Naive thymus-derived CD4-positive, alpha-beta T cell (primary cell): ENCODE results near the gene HLA-E. TPM values are rescaled to one million over a fixed set of nuclear protein-coding genes. Genes with fewer than 3 reads are reported as not detected.

Experiments
- ATAC-seq: fragments of 150-1000 bp; cut with Tn5 transposase; 2 replicates; pipeline ENCODE4 v1.10.0; 2021; ENCODE audit warnings: mild to moderate bottlenecking, moderate library complexity
- CTCF ChIA-PET: fragments of 350-600 bp; sonication (Branson Sonifier 250); formaldehyde crosslinking; loops from one replicate; lab custom pipeline; 2021; ENCODE audit warnings: antibody characterized with exemption; lab: Charles Lee
- POLR2A ChIA-PET: fragments of 350-600 bp; sonication (Branson Sonifier 250); formaldehyde crosslinking; loops from one replicate; lab custom pipeline; 2021; ENCODE audit warnings: antibody characterized with exemption, inconsistent platforms; lab: Charles Lee
- DNase-seq, 9 donors: peaks; one replicate each; pipeline versions ENCODE4 v3.0.0 to v3.0.0-alpha.2; 2020 to 2022; ENCODE audit warnings: mixed read lengths in 1 of 9
- H3K27ac ChIP-seq: one replicate; pipeline ENCODE4 v1.7.0; 2013; ENCODE audit warnings: mild to moderate bottlenecking, low read depth, low read length, moderate library complexity
- H3K27me3 ChIP-seq, 2 donors: one replicate each; pipeline ENCODE4 v1.7.0; 2013; ENCODE audit warnings: low read length in 2 of 2, mild to moderate bottlenecking in 2 of 2, moderate library complexity in 2 of 2; ENCODE audit not compliant: control insufficient read depth in 2 of 2, insufficient read depth in 2 of 2
- H3K36me3 ChIP-seq, 3 experiments: 1 replicate in 2 of 3; 2 replicates in 1 of 3; pipeline ENCODE4 v1.7.0; 2013; ENCODE audit warnings: low read length in 3 of 3, mild to moderate bottlenecking in 3 of 3, moderate library complexity in 1 of 3; ENCODE audit not compliant: insufficient read depth in 3 of 3, control insufficient read depth in 2 of 3
- H3K4me1 ChIP-seq, 2 donors: one replicate each; pipeline ENCODE4 v1.7.0; 2013; ENCODE audit warnings: low read length in 2 of 2, mild to moderate bottlenecking in 2 of 2, moderate library complexity in 1 of 2; ENCODE audit not compliant: control insufficient read depth in 2 of 2, insufficient read depth in 2 of 2
- H3K4me3 ChIP-seq: 2 replicates; pipeline ENCODE4 v1.7.0; 2013; ENCODE audit warnings: mild to moderate bottlenecking, low read length
- H3K9me3 ChIP-seq, 3 experiments: 1 replicate in 2 of 3; 2 replicates in 1 of 3; pipeline ENCODE4 v1.7.0; 2013; ENCODE audit warnings: low read length in 3 of 3; ENCODE audit not compliant: control insufficient read depth in 2 of 3
- H3K27ac Mint-ChIP-seq, 9 donors: one replicate each; pipeline ENCODE4 v1.8.0; 2020 to 2022; ENCODE audit warnings: mixed read lengths in 9 of 9, mild to moderate bottlenecking in 8 of 9, moderate library complexity in 5 of 9, inconsistent platforms in 2 of 9
- H3K27me3 Mint-ChIP-seq, 5 donors: one replicate each; pipeline ENCODE4 v1.8.0; 2021 to 2022; ENCODE audit warnings: mixed read lengths in 5 of 5, mild to moderate bottlenecking in 1 of 5
- H3K36me3 Mint-ChIP-seq, 5 donors: one replicate each; pipeline ENCODE4 v1.8.0; 2020 to 2022; ENCODE audit warnings: mixed read lengths in 5 of 5, mild to moderate bottlenecking in 3 of 5, inconsistent platforms in 1 of 5
- H3K4me1 Mint-ChIP-seq, 7 donors: one replicate each; pipeline ENCODE4 v1.8.0; 2020 to 2022; ENCODE audit warnings: mixed read lengths in 7 of 7, mild to moderate bottlenecking in 3 of 7, inconsistent platforms in 1 of 7
- H3K4me3 Mint-ChIP-seq, 10 donors: one replicate each; pipeline ENCODE4 v1.8.0; 2020 to 2022; ENCODE audit warnings: mild to moderate bottlenecking in 10 of 10, mixed read lengths in 10 of 10, moderate library complexity in 6 of 10, inconsistent platforms in 2 of 10
- H3K9me3 Mint-ChIP-seq, 11 donors: one replicate each; pipeline ENCODE4 v1.8.0; 2020 to 2022; ENCODE audit warnings: mixed read lengths in 11 of 11, mild to moderate bottlenecking in 4 of 11, inconsistent platforms in 1 of 11, moderate library complexity in 1 of 11
- intact Hi-C, 2 donors: fragments of 100-400 bp; cut with micrococcal nuclease; formaldehyde crosslinking; loops; one replicate each; pipeline ENCODE4 v1.15.1; 2023
- polyA plus RNA-seq, 2 donors: library from polyadenylated mRNA; unstranded; fragments of 300-500 nt; fragmentation: Illumina TruSeq; gene quantifications; one replicate each; pipeline ENCODE4 v1.2.3, GENCODE V29; 2021
- total RNA-seq, 6 experiments: library from RNA in 5 of 6; stranded (reverse) in 5 of 6; gene quantifications; 1 replicate in 5 of 6; 2 replicates in 1 of 6; pipeline ENCODE4 v1.2.3 and lab custom pipeline; 2021 to 2026

Gene HLA-E
- total and polyA plus RNA-seq, 7 experiments from 2014 or later = 614 to 3,096 (median 1,107) TPM

GRCh38 chr6:30507849-30508827 lies 18.8 kb downstream of the HLA-E start:
- H3K4me3 ChIP-seq = peak overlapping the region; percentile 55
- H3K9me3 Mint-ChIP-seq = peaks cover 0 to 5% (median 0%) of the 10 kb centered on the region in 11 donors
- H3K4me1 ChIP-seq = peaks cover 43 to 68% of the 10 kb centered on the region in 2 donors
- ATAC-seq (no peak), DNase-seq (no peak)
- no peaks in the 10 kb centered on the region for H3K9me3 ChIP-seq
- no peaks in the 10 kb centered on the region for H3K36me3 ChIP-seq
- peaks cover 0 to 5% (median 0%) of the 10 kb centered on the region in 5 donors for H3K36me3 Mint-ChIP-seq
- H3K27me3 Mint-ChIP-seq = no peaks in the 10 kb centered on the region
- peak overlapping the region; percentile 60 to 89 (median 80) for H3K4me3 Mint-ChIP-seq
- ChIA-PET CTCF (interaction anchor here (0.7 to 5.6 kb wide), 6 partner anchors 11 to 214 kb away, joined by 3 to 48 read pairs (median 13); no protein-coding TSS in a partner anchor), POLR2A (interaction anchor here (0.9 to 21.1 kb wide), 12 partner anchors 10 to 689 kb away, joined by 3 to 652 read pairs (median 6); partner anchors contain the start of gene TUBB)
- intact Hi-C loops = loop anchor here in 1 of 2 donors (1.0 kb wide), 1 partner anchor 8 kb away; no protein-coding TSS in a partner anchor
- peak overlapping the region; percentile 43 for H3K27ac ChIP-seq
- peaks cover 38 to 70% (median 57%) of the 10 kb centered on the region in 7 donors for H3K4me1 Mint-ChIP-seq
- peak overlapping the region; percentile 76 to 97 (median 85) for H3K27ac Mint-ChIP-seq
- no peaks in the 10 kb centered on the region for H3K27me3 ChIP-seq

- peaks cover 0 to 5% (median 0%) of the 10 kb centered on the region in 11 donors for H3K9me3 Mint-ChIP-seq
- peak overlapping the region; percentile 43 for H3K27ac ChIP-seq
- H3K27me3 ChIP-seq = no peaks in the 10 kb centered on the region
- no peaks in the 10 kb centered on the region for H3K36me3 ChIP-seq
- peak overlapping the region; percentile 55 for H3K4me3 ChIP-seq
- peak overlapping the region; percentile 73 to 97 (median 85) for H3K27ac Mint-ChIP-seq
- H3K27me3 Mint-ChIP-seq = no peaks in the 10 kb centered on the region
- H3K4me1 Mint-ChIP-seq = peaks cover 38 to 78% (median 59%) of the 10 kb centered on the region in 7 donors
- peaks cover 0 to 5% (median 0%) of the 10 kb centered on the region in 5 donors for H3K36me3 Mint-ChIP-seq
- ChIA-PET POLR2A (interaction anchor here (0.6 to 21.1 kb wide), 19 partner anchors 7 to 853 kb away, joined by 3 to 652 read pairs (median 6); partner anchors contain the start of genes PRR3 and TUBB), CTCF (interaction anchor here (0.6 to 5.6 kb wide), 9 partner anchors 8 to 674 kb away, joined by 3 to 48 read pairs (median 6); no protein-coding TSS in a partner anchor)
- ATAC-seq (peak; percentile 90), DNase-seq (peak in 7 of 9 donors; percentile 72 to 88 (median 86))
- H3K4me1 ChIP-seq = peaks cover 44 to 73% of the 10 kb centered on the region in 2 donors
- no peaks in the 10 kb centered on the region for H3K9me3 ChIP-seq
- peak overlapping the region; percentile 60 to 89 (median 80) for H3K4me3 Mint-ChIP-seq
- intact Hi-C loops = loop anchor here (1.0 kb wide), 6 partner anchors 7 to 23 kb away; partner anchors contain the start of gene HLA-E (in 1 of the 2)
These were observed 19.8 kb downstream of the HLA-E start for GRCh38 chr6:30508890-30509736.

- Mint-ChIP-seq H3K4me3 (peak overlapping the region; percentile 10 to 82 (median 67)), H3K4me1 (peaks cover 51 to 92% (median 73%) of the 10 kb centered on the region in 7 donors), H3K27me3 (no peaks in the 10 kb centered on the region), H3K27ac (peak overlapping the region in 8 of 9 donors; percentile 39 to 96 (median 88)), H3K36me3 (peaks cover 0 to 5% (median 0%) of the 10 kb centered on the region in 5 donors), H3K9me3 (peaks cover 0 to 5% (median 0%) of the 10 kb centered on the region in 11 donors)
- ATAC-seq (no peak), DNase-seq (no peak)
- H3K27me3 ChIP-seq = no peaks in the 10 kb centered on the region
- H3K4me3 ChIP-seq = no peak overlapping the region
- no peaks in the 10 kb centered on the region for H3K9me3 ChIP-seq
- ChIA-PET CTCF (interaction anchor here (1.0 to 5.6 kb wide), 9 partner anchors 9 to 220 kb away, joined by 3 to 48 read pairs (median 18); no protein-coding TSS in a partner anchor), POLR2A (interaction anchor here (0.5 to 21.1 kb wide), 15 partner anchors 7 to 100 kb away, joined by 3 to 652 read pairs (median 4); partner anchors contain the start of gene PRR3)
- no peaks in the 10 kb centered on the region for H3K36me3 ChIP-seq
- H3K27ac ChIP-seq = peak overlapping the region; percentile 38
- intact Hi-C loops = no loop called here
- H3K4me1 ChIP-seq = peaks cover 52 to 77% of the 10 kb centered on the region in 2 donors
These were observed 21.3 kb downstream of the HLA-E start for GRCh38 chr6:30510419-30511168.

- peak overlapping the region; percentile 10 to 94 (median 83) for H3K27ac Mint-ChIP-seq
- peaks cover 0 to 5% (median 0%) of the 10 kb centered on the region in 11 donors for H3K9me3 Mint-ChIP-seq
- CTCF ChIA-PET = interaction anchor here (1.0 to 5.6 kb wide), 7 partner anchors 10 to 220 kb away, joined by 3 to 48 read pairs (median 18); no protein-coding TSS in a partner anchor
- H3K36me3 Mint-ChIP-seq = peaks cover 0 to 5% (median 0%) of the 10 kb centered on the region in 5 donors
- DNase-seq = no peak
- no peak for ATAC-seq
- Histone ChIP-seq H3K36me3 (no peaks in the 10 kb centered on the region), H3K9me3 (no peaks in the 10 kb centered on the region), H3K4me3 (no peak overlapping the region), H3K27ac (peak overlapping the region; percentile 38), H3K4me1 (peaks cover 52 to 72% of the 10 kb centered on the region in 2 donors), H3K27me3 (no peaks in the 10 kb centered on the region)
- no peaks in the 10 kb centered on the region for H3K27me3 Mint-ChIP-seq
- H3K4me1 Mint-ChIP-seq = peaks cover 51 to 92% (median 72%) of the 10 kb centered on the region in 7 donors
- intact Hi-C loops = no loop called here
- POLR2A ChIA-PET = interaction anchor here (0.5 to 21.1 kb wide), 12 partner anchors 8 to 99 kb away, joined by 3 to 652 read pairs (median 4); no protein-coding TSS in a partner anchor
- H3K4me3 Mint-ChIP-seq = peak overlapping the region; percentile 10 to 82 (median 67)
These were observed 21.8 kb downstream of the HLA-E start for GRCh38 chr6:30511169-30511546.

- H3K4me1 ChIP-seq = peaks cover 40 to 68% of the 10 kb centered on the region in 2 donors
- H3K4me3 Mint-ChIP-seq = no peak overlapping the region
- ATAC-seq (no peak), DNase-seq (no peak)
- peaks cover 0 to 12% (median 5%) of the 10 kb centered on the region in 11 donors for H3K9me3 Mint-ChIP-seq
- no peaks in the 10 kb centered on the region for H3K27me3 Mint-ChIP-seq
- peak overlapping the region in 5 of 9 donors; percentile 32 to 100 (median 52) for H3K27ac Mint-ChIP-seq
- no peak overlapping the region for H3K4me3 ChIP-seq
- intact Hi-C loops = no loop called here
- peaks cover 41 to 92% (median 67%) of the 10 kb centered on the region in 7 donors for H3K4me1 Mint-ChIP-seq
- H3K27me3 ChIP-seq = no peaks in the 10 kb centered on the region
- POLR2A ChIA-PET = interaction anchor here (1.1 to 21.1 kb wide), 5 partner anchors 11 to 28 kb away, joined by 3 to 652 read pairs (median 63); no protein-coding TSS in a partner anchor
- H3K36me3 ChIP-seq = no peaks in the 10 kb centered on the region
- CTCF ChIA-PET = interaction anchor here (1.0 to 5.6 kb wide), 5 partner anchors 16 to 30 kb away, joined by 3 to 48 read pairs (median 5); no protein-coding TSS in a partner anchor
- peaks cover 0 to 9% (median 2%) of the 10 kb centered on the region in 5 donors for H3K36me3 Mint-ChIP-seq
- H3K27ac ChIP-seq = no peak overlapping the region
- no peaks in the 10 kb centered on the region for H3K9me3 ChIP-seq
These were observed 24.1 kb downstream of the HLA-E start for GRCh38 chr6:30513451-30513850.
